ENCODE results near the gene FXR1.

Gene FXR1

GRCh38 chr3:180962530-180962929, 50.1 kb downstream of the FXR1 start:
- H3K4me3 ChIP-seq (ENCODE audit: low read depth, low read length), result no peak overlapping the region
- no peak for DNase-seq (ENCODE audit: low read depth)
- no peak for TF ChIP-seq CTCF (IDR thresholded peaks at IDR 0.05; ENCODE audit: control insufficient read depth, extremely low read depth, insufficient read depth)

GRCh38 chr3:180970931-180971330, 58.5 kb downstream of the FXR1 start:
- H3K4me3 ChIP-seq (ENCODE audit: low read depth, low read length), result no peak overlapping the region
- no peak for TF ChIP-seq CTCF (IDR thresholded peaks at IDR 0.05; ENCODE audit: control insufficient read depth, extremely low read depth, insufficient read depth)
- no peak for DNase-seq (ENCODE audit: low read depth)

- DNase-seq (ENCODE audit: low read depth), result no peak
- no peak for TF ChIP-seq CTCF (IDR thresholded peaks at IDR 0.05; ENCODE audit: control insufficient read depth, extremely low read depth, insufficient read depth)
- no peak overlapping the region for H3K4me3 ChIP-seq (ENCODE audit: low read depth, low read length)
Measured at GRCh38 chr3:180973543-180973942, 61.1 kb downstream of the FXR1 start.

- no peak overlapping the region for H3K4me3 ChIP-seq (ENCODE audit: low read depth, low read length)
- no peak for DNase-seq (ENCODE audit: low read depth)
- TF ChIP-seq CTCF (IDR thresholded peaks at IDR 0.05; ENCODE audit: control insufficient read depth, extremely low read depth, insufficient read depth), result no peak
Measured at GRCh38 chr3:180974286-180974685, 61.8 kb downstream of the FXR1 start.

- DNase-seq (ENCODE audit: low read depth), result no peak
- no peak for TF ChIP-seq CTCF (IDR thresholded peaks at IDR 0.05; ENCODE audit: control insufficient read depth, extremely low read depth, insufficient read depth)
- H3K4me3 ChIP-seq (ENCODE audit: low read depth, low read length), result no peak overlapping the region
Measured at GRCh38 chr3:180977498-180977897, 65.0 kb downstream of the FXR1 start.

GRCh38 chr3:180979961-180980360, 67.5 kb downstream of the FXR1 start:
- DNase-seq (ENCODE audit: low read depth), result no peak
- TF ChIP-seq CTCF (IDR thresholded peaks at IDR 0.05; ENCODE audit: control insufficient read depth, extremely low read depth, insufficient read depth), result no peak

GRCh38 chr3:180980611-180981010, 68.1 kb downstream of the FXR1 start:
- no peak for DNase-seq (ENCODE audit: low read depth)
- H3K4me3 ChIP-seq (ENCODE audit: low read depth, low read length), result no peak overlapping the region
- no peak for TF ChIP-seq CTCF (IDR thresholded peaks at IDR 0.05; ENCODE audit: control insufficient read depth, extremely low read depth, insufficient read depth)

More at GRCh38 chr3:180979961-180980360, 67.5 kb downstream of the FXR1 start:
- H3K4me3 ChIP-seq (ENCODE audit: low read depth, low read length), result no peak overlapping the region
